Activated gamma-delta T cell (primary cell): ENCODE data around the gene LRRC3.
"Not testable (repeated sequence)": the region's sequence is repeated elsewhere in the genome, so short reads cannot be mapped to it uniquely, and the experiment has no call there.

Experiments used
- DNase-seq: peaks from one replicate; lab custom pipeline; 2025; lab: John Stamatoyannopoulos, UW

LRRC3 gene

DNA sequence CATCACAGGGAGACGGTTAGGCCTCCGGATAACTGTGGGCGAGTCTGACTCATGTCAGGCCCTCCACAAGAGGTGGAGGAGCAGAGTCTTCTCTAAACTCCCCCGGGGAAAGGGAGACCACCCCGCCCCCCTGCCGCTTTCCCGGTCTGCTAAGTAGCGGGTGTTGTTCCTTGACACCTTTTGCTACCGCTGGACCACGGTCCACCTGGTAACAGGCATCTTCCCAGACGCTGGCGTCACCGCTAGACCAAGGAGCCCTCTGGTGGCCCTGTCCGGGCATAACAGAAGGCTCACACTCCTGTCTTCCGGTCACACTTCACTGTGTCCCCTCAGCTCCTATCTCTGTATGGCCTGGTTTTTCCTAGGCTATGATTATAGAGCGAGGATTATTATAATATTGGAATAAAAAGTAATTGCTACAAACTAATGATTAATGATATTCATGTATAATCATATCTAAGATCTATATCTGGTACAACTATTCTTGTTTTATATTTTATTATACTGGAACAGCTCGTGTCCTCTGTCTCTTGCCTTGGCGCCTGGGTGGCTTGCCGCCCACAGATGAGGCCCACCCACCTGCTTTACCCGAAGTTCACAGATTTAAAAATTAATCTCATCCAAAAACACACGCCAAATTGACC, 24.4 kb downstream of the LRRC3 start:
- DNase-seq = not testable (repeated sequence)

DNA sequence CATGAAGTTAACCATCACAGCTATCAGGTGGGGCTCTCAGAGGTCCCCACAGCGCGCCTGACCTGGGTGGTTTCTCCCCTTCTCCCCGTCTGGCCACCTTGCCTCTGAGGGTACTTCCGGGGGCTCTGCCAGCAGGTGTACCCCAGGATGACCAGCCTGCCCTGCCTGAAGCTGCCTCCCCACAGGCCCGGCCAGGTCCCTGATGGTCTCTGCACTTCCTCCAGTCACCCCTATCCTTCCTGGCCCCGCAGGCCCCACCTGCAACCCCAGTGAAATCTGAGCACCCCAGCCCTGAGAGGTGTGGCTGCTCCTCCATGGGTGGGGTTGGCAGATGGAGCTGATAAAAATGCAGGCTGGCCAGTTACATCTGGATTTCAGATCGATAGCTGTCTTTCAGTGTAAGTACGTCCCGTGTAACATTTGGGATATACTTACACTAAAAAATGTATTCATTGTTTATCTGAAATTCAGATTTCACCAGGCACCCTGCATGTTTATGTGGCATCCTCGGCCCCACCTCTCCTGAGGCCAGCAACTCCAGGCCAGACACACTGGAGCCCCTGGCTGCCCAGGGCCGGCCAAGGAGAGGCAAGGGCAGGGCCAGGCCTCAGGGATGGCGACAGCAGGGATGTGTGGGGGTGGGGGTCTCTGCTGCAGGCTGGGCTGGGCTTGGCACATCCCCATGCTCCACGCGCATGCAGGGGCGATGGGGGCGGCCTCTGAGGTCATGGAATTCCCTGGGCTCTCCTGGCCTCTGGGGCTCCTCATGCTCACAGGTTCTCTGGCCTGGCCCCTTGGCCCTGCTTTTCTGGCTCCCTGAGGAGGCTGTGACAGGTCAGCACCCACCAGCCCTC, 25.1 kb downstream of the LRRC3 start:
- DNase-seq = no peak

DNA sequence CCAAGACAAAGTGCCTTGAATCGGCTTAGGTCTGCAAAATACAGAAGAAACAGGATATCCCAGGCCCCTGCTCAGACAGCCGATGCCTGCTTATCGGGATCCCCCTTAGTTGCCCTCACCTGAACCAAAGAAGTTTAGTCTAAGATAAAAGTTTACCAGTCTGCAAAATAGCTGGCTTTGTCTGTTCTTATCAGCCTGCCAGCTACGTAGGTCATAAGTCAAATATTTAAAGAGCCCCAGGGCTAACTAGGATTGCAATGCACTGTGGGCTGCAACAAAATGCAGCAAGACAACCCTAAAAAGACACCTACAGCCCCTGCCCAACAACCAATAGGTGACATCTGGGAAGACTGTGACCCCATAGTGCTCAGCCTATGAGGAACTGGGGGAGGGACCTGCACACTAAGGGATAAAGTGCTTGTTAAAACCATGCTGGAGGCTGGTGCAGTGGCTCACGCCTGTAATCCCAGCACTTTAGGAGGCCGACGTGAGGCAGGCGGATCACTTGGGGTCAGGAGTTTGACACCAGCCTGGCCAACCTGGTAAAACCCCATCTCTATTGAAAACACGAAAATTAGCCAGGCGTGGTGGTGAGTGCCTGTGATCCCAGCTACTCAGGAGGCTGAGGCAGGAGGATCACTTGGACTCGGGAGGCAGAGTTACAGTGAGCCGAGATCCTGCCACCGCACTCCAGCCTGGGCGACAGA, 27.4 kb downstream of the LRRC3 start:
- no peak for DNase-seq

DNA sequence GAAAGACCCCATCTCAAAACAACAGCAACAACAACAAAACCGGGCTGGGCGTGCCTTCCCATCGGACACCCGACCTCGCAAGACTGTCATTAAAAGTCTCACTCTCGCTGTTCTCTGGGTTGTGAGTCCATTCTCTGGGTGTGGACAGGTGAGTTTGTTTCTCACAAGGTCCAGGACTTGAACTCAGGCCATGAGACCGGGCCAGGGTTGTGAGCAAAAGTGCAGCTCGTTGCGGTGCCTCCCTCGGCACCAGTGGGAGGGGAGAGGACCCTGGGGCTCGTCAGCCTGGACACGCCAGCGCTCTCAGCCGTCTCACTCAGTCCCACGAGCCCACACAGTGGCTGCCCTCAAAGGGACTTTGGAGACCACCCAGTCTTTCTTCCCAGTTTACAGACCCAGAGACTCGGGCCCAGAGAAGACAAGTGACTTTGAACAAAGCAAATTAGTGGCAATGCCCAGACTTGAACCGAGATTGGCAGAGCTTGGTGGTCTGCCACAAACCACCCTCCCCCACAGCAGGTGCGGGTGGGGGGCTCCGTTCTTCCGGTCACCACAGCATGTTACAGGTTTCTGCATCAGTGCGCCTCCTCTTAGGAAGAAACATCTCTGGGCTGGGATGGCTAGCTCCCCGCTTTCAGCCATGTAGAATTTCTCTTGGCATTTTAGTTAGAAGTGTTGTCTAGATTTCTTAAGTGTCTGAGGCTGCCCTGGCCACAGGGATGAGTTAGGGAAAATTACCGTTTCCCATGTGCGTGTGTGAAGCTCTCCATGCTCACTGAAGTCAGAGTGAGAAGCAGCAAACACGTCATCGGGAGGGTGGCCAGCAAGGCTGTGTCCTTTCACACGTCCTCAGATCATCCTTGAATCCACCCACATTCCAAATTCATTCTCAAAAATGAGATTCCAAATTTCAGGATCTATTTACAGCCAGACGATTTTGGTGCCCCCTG, 28.3 kb downstream of the LRRC3 start:
- DNase-seq = no peak

DNA sequence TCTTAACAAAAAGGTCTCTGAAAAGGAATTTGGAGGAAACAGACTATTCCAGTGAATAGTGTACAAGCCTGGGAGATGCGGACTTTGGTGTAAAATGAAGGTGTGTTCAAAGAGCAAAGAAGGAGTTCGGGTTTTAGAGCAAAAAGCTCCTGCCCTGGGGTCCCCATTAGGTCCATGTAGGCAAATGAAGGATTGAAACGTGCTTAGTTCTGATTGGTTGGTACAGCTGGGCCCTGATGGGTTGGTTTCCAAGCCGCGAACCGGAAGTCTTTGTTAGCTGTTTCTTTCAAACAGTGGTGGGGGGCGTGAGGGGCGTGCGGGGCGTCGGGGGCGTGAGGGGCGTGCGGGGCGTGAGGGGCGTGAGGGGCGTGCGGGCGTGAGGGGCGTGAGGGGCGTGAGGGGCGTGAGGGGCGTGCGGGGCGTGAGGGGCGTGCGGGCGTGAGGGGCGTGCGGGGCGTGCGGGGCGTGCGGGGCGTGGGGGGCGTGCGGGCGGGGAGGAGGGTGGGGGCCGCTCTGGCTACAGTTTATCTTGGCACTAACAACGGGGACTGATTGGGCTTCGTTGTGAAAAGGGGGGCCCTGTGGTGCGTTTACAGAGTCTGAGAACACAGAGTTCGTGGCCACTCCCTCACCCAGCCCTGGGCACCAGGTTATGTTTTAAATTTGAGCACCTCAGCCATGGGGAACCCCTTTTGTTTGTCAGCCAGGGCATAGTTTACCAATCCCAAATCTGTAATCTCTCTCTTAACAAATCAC, 29.4 kb downstream of the LRRC3 start:
- DNase-seq = no peak

DNA sequence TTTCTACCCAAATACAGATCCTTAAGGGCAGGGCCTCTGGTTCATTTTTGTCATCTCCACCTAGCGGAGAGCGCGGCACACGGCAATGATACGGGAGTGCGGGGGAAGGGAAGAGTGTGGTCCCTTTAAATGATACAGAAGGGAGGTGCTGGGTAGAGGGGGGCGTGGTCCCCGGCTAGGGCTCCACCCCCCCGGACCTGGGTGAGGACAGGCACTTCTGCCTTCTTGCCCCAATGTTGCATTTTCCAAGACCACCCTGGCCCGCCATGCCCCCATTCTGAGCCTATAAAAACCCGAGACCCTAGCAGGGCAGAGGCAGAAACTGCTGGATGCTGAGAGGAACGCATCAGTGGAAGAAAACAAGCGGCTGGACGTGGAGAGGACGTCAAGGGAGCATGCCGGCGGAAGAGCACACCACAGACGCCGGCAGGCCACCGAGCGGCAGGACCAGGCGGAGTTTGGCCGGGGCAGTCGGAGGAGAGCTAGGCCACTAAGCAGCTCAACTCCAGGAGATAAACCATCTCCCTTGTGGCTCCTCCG, 30.0 kb downstream of the LRRC3 start:
- no peak for DNase-seq

DNA sequence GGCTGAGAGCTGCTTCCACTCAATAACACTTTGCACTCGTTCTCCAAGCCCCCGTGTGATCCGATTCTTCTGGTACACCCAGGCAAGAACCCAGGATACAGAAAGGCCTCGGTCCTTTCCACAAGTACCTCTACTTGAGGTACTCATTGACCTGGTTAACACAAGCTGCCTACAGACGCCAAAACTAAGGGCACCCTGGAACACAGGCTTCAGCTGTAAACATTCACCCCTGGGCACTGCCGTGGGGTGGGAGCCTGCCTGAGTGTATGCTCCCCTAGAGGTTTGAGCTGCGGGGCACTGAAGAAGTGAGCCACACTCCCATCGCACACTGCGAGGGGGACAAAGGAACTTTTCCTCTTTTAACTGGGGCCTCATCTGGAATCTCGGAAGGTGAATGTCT, 30.5 kb downstream of the LRRC3 start:
- no peak for DNase-seq

DNA sequence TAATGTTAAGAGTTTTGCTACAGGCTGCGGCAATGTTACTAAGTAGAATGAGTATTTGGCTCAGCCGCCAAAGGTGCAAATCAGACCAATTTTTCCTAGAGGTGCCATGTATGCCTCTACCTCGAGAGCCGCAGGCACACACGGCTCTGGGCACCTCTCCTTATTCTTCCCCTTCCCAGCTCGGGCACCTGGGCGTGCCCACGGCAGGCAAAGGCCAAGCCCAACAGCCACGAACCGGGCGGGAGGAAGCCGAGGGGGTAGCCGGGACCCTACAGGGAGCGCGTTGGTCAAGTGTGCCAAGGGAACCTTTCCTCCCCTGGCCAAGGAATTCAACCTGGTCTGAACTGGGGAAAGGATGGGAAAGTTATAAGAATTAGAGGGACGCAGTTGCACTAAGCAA, 31.0 kb downstream of the LRRC3 start:
- no peak for DNase-seq

DNA sequence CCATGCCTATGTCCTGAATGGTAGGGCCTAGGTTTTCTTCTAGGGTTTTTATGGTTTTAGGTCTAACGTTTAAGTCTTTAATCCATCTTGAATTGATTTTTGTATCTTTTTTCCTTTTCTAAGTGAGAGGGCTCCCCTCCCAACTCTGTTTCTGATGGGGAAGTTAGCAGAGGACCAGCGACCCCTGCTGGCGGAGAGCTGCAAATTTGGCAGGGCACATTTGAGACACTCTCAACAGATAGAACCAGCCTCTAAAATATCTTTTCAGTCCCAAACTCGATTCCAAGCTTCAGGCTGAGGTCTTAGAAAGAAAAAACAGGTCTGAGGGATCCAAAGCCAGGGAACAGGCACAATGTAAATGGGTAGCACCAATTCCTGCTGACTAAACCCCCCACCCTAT, 32.5 kb downstream of the LRRC3 start:
- DNase-seq = no peak

DNA sequence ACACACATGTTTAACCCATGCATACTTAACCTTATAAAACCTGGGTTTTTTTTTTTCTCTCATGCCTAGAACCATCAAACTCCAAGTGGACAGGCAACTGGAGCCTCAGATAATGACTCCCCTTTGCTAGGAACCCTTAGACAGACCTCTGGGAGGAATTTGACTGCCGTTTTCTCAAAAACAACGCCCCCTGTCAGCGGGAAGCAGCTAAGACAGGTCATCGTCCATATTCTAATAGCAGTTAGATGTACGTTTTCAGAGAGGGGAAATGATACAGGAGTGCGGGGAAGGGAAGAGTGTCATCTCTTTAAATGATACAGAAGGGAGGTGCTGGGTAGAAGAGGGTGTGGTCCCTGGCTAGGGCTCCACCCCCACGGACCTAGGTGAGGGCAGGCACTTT, 34.7 kb downstream of the LRRC3 start:
- no peak for DNase-seq

DNA sequence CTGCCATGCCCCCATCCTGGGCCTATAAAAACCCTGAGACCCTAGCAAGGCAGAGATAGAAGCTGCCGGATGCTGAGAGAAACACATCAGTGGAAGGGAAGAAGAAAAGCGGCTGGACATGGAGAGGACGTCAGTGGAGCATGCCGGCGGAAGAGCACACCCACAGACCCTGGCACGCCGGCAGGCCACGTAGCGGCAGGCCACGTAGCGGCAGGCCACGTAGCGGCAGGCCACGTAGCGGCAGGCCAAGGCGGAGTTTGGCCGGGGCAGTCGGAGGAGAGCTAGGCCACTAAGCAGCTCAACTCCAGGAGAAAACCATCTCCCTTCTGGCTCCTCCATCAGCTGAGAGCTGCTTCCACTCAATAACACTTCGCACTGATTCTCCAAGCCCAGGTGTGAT, 35.1 kb downstream of the LRRC3 start:
- no peak for DNase-seq

DNA sequence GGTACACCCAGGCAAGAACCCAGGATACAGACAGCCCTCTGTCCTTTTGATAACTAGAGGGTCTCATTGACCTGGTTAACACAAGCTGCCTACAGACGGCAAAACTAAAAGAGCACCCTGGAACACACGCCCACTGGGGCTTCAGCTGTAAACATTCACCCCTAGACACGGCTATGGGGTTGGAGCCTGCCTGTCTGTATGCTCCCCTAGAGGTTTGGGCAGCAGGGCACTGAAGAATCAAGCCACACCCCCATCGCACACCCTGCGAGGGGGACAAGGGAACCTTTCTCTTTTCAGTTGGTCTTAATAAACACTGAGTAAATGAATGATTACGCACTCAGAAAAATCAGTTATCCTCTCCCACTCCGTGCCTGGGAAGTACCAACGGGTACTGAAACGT, 35.5 kb downstream of the LRRC3 start:
- no peak for DNase-seq

DNA sequence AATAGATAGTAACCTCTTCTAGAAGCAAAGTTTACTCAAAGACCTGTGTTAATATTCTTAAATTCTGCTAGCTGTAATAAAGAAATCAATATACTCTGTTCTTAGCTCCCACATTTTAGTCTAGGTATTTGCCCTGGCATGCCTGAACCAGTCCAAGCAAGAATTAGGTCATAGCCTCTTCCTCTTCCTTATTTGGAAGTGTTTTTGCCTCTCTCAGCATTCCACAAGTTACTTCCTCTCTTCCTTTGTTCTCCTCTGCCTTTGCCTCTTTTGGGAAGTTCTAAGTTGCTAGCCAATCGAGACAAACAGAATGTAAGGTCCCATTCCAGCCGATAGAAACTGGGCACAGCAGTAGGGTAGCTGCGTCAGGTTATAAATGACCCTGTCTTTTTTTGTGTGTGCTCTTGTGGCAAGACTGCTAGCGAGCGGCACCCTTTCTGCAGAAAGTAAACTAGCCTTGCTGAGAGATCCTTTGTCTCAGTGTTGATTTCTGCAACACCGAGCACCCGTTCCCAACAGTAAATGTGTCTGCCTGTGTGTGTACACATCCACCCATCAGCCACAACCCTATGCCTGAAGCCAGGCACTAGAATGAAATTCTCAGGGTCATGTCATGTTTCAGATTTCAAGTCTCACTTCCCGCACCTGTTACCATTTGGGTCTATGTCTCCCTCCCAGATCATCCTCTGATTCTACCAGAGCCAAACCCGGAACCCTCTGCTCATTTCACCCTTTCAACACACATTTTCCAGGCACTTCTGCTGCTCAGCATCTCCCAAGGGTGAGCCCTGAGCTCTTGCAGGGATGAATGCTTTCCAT, 37.5 kb downstream of the LRRC3 start:
- no peak for DNase-seq

DNA sequence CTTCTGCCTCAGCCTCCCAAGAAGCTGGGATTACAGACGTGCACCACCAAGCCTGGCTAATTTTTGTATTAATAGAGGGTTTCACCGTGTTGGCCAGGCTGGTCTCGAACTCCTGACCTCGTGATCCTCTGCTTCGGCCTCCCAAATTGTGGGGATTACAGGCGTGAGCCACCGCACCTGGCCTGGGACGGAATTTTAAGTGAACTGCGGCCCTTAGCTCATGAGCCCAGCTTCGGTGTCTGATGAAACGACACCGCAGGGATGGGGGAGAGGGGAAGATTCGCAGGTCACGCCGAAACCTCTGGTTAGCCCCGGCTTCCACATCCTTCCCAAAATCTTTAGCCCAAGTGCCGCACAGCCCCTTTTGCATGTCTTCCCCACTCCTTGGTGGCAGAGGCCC, 39.1 kb downstream of the LRRC3 start:
- DNase-seq = no peak

DNA sequence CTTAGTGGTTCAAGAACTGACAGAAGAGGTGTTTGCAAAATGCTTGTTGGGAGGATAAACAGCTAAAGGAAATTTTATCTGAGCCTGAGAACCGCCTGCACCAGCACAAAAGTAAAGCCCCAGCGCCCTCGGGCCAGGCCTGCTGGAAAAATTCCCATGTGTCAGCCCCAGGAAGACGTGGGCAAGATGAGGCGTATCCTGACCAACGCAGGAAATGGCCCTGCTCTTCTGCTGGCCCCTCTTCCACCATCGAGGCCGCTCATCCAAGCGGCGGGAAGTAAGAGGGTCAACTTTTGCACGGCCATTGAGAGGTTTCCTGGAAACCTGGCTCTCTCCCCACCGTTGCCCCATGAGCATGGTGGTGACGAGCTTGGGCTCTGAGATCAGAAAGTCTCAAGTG, 39.6 kb downstream of the LRRC3 start:
- DNase-seq = no peak

DNA sequence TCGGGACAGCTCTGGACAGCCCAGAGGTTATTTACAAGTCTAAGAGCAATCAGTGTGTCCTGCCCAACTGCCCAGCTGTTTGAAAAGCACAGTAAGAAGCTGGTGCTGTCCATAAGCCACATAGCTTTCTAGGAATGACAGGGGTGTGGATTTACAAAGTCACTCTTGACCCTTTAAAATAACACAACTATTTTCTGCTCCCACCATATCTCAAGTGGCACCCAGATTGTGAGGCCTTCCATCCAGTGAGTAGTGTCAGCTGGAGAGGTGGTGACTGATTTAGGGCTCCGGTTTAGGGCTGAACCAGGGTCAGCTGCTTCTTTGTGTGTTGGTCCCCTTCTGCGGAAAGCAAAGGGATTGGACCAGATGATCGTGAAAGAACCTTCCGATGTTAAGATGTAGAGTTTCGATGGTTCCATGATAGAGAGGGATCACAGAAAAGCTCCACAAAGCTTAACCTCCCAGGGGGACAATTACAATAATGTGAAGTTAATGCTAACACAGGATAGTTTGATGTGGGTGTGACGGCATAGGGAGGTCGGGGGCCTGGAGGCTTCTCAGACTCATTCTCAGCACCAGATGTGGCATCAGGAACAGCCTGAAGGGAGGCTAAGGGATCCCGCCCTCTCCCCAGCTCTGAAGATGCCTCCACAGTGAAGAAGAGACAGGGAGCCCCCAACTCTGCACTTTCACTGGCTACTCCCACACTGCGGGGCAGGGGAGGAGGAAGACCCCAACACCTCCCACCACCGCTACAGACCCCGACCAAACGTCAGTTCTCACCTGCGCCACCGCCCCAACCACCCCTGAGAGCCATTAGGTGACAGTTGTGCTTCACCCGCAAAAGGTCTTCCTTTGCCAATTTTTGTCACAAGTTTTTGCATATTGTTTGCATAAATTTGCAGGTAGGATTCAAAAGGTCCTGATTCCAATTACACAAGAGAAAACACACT, 40.6 kb downstream of the LRRC3 start:
- DNase-seq = no peak

DNA sequence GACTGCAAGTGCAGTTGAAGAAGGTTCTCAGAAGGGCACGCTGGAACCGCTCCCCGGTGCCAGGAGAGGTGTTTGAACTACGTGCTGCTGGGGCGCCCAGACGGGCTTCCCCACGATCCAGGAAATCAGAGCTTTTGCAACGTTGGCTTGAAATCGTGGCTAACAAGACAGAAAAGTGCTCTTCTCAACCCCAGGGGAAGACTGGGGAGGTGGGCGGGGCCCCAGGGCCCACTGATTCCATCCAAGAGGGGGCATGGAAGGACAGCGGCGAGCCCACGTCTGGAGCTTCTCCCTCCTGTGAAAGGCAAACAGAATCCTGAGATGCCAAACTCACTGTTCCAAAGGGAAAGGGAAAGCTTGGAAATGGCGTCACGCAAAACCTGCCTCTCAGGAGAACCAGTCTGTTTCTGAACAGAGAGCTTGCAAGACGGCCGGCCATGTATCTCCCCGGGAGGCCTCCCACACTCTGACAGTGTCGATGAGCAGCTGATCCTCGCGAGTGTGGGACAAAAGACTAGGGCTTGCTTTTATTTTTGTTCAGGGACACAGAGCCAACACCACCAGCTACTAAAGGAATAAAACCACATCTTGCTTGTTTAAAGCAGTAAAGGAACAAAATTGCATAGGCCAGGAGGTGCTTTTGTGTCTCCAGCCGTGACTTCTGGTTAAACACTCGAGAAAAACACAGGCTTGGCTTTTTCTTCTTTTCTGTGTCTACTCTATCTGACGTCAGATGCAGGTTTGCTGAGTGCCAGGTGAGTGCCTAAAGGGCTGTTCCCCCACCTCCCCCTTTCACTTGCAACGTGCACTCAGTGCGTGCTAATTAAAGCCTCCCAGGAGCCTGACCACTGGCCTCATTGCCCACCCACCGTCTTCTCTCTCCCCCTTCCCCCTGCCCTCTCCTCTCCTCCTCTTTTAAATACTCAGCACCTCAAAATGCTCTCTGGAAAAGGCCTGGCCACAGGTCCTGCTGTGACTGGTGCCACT, 41.5 kb downstream of the LRRC3 start:
- no peak for DNase-seq
